H1 (cell line): ENCODE measurements around the gene ARF3. TPM values are rescaled to one million over a fixed set of nuclear protein-coding genes. Genes with fewer than 3 reads are reported as not detected.

Experiments used
- CHD7 ChIP-seq: fragments of 300-600 bp; sonication (generic); IDR thresholded peaks from 2 replicates; pipeline ENCODE4 v1.7.1; 2012; ENCODE audit warnings: low read length, moderate library complexity, mild to moderate bottlenecking, inconsistent platforms; ENCODE audit not compliant: insufficient replicate concordance
- EZH2 ChIP-seq: fragments of 200-600 bp; sonication (generic); IDR thresholded peaks from 2 replicates; pipeline ENCODE4 v1.7.1; 2012; ENCODE audit warnings: low read depth, mild to moderate bottlenecking, moderate library complexity, low read length, inconsistent platforms; ENCODE audit not compliant: severe bottlenecking
- HDAC2 ChIP-seq, 2 experiments: fragments of 300-600 bp in 1 of 2; sonication (generic) in 1 of 2; IDR thresholded peaks; 2 replicates each; pipeline ENCODE4 v1.6.1; 2011 to 2012; ENCODE audit warnings: low read depth in 2 of 2, low read length in 2 of 2, mild to moderate bottlenecking in 2 of 2, moderate library complexity in 2 of 2, borderline replicate concordance in 1 of 2, inconsistent platforms in 1 of 2
- HDAC6 ChIP-seq: IDR thresholded peaks from one replicate; pipeline ENCODE4 v1.7.1; 2012; ENCODE audit warnings: low read depth, mild to moderate bottlenecking, inconsistent platforms, low read length, moderate library complexity
- POU5F1 ChIP-seq: IDR thresholded peaks from 2 replicates; pipeline ENCODE4 v1.6.1; 2011; ENCODE audit warnings: low read depth, mild to moderate bottlenecking, low read length, moderate library complexity
- RBBP5 ChIP-seq: IDR thresholded peaks from 2 replicates; pipeline ENCODE4 v1.7.1; 2012; ENCODE audit warnings: low read depth, mild to moderate bottlenecking, inconsistent platforms, low read length, moderate library complexity, borderline replicate concordance
- SIX5 ChIP-seq: IDR thresholded peaks from 2 replicates; pipeline ENCODE4 v1.6.1; 2011; ENCODE audit warnings: mild to moderate bottlenecking, low read depth, low read length
- TAF7 ChIP-seq: optimal IDR thresholded peaks from 2 replicates; pipeline ENCODE3; 2011; ENCODE audit warnings: low read depth, mild to moderate bottlenecking, inconsistent platforms, low read length, moderate library complexity, borderline replicate concordance
- TCF12 ChIP-seq: IDR thresholded peaks from 2 replicates; pipeline ENCODE4 v1.6.1; 2011; ENCODE audit warnings: low read depth, mild to moderate bottlenecking, low read length
- YY1 ChIP-seq: IDR thresholded peaks from 2 replicates; pipeline ENCODE4 v1.6.1; 2011; ENCODE audit warnings: low read depth, mild to moderate bottlenecking, low read length
- polyA plus RNA-seq, 7 experiments: library from polyadenylated mRNA; depleted of rRNA in 3 of 7; stranded (reverse) in 5 of 7; unstranded in 2 of 7; fragments of >200 nt in 5 of 7; fragments of 200-250 nt in 2 of 7; gene quantifications; 1 replicate in 5 of 7; 2 replicates in 1 of 7; 4 replicates in 1 of 7; pipeline versions ENCODE4 v1.2.1 to v1.2.3, GENCODE V29; 2011 to 2013; ENCODE audit warnings: missing spikeins in 2 of 7, mixed read lengths in 2 of 7
- total RNA-seq: library from RNA; stranded (reverse); fragmentation: NEBNext Ultra II Directional; extraction: Animal tissue kit (Norgen Biotek cat#: 25700); gene quantifications from 2 replicates; pipeline ENCODE4 v1.2.1, GENCODE V29; 2021

Gene ARF3
- total and polyA plus RNA-seq, 2 of the 8 experiments (the other 6 are each of a cell fraction or from before 2014, with no cell fraction given) = 231 to 250 TPM

- TF ChIP-seq CHD7 (no peak), TCF12 (no peak), HDAC2 (IDR thresholded peaks at IDR 0.05; ENCODE audit: borderline replicate concordance in 1 of 2, low read depth in 2 of 2, low read length in 2 of 2) (no peak), RBBP5 (0 out of 2 replicates have a peak, but pooled peaks have one; percentile 27), TAF7 (no peak), SIX5 (no peak), HDAC6 (no peak), YY1 (no peak), EZH2 (peak; percentile 76), POU5F1 (no peak)
Measured at GRCh38 chr12:48979602-48980388, 22.5 kb upstream of the ARF3 start (continued).
